ENCODE data around the gene ASCL4.

The ASCL4 gene

GRCh38 chr12:107807471-107808150 lies 33.1 kb downstream of the ASCL4 start:
- no peaks in the 10 kb centered on the region for H3K79me2 ChIP-seq (ENCODE audit: insufficient read depth, low read length)
- H3K4me1 ChIP-seq (ENCODE audit: insufficient read depth, low read length, severe bottlenecking): no peaks in the 10 kb centered on the region

GRCh38 chr12:107817250-107817649 lies 42.7 kb downstream of the ASCL4 start:
- H3K79me2 ChIP-seq (ENCODE audit: insufficient read depth, low read length): no peaks in the 10 kb centered on the region
- H3K27me3 ChIP-seq (ENCODE audit: insufficient read depth, low read length): no peaks in the 10 kb centered on the region
- no peak for TF ChIP-seq CTCF (IDR thresholded peaks at IDR 0.05; ENCODE audit: low read length)
- TF ChIP-seq EZH2 (IDR thresholded peaks at IDR 0.05; ENCODE audit: borderline replicate concordance, low read length): no peak
- H3K9me2 ChIP-seq (ENCODE audit: low read depth, low read length): no peaks in the 10 kb centered on the region
- H3K27ac ChIP-seq (ENCODE audit: low read depth, low read length, poor library complexity, severe bottlenecking): no peak overlapping the region
- H3K9me3 ChIP-seq (ENCODE audit: low read length): no peaks in the 10 kb centered on the region
- H3K4me1 ChIP-seq (ENCODE audit: insufficient read depth, low read length, severe bottlenecking): no peaks in the 10 kb centered on the region
- H3K36me3 ChIP-seq (ENCODE audit: insufficient read depth, low read length): no peaks in the 10 kb centered on the region
- no peaks in the 10 kb centered on the region for H4K20me1 ChIP-seq (ENCODE audit: insufficient read depth, low read length)
- no peak overlapping the region for H2AFZ ChIP-seq (ENCODE audit: low read length)
- H3K4me3 ChIP-seq (ENCODE audit: low read depth, low read length, poor library complexity, severe bottlenecking): no peak overlapping the region
- no peak overlapping the region for H3K4me2 ChIP-seq (ENCODE audit: low read length)
- no peaks in the 10 kb centered on the region for H3F3A ChIP-seq (ENCODE audit: insufficient read depth, low read length)
- no peak overlapping the region for H3K9ac ChIP-seq (ENCODE audit: low read length)

More at GRCh38 chr12:107807471-107808150, 33.1 kb downstream of the ASCL4 start:
- no peaks in the 10 kb centered on the region for H3K27me3 ChIP-seq (ENCODE audit: insufficient read depth, low read length)
- H3K9me3 ChIP-seq (ENCODE audit: low read length): no peaks in the 10 kb centered on the region
- H3F3A ChIP-seq (ENCODE audit: insufficient read depth, low read length): no peaks in the 10 kb centered on the region
- H3K9me2 ChIP-seq (ENCODE audit: low read depth, low read length): no peaks in the 10 kb centered on the region
- no peaks in the 10 kb centered on the region for H4K20me1 ChIP-seq (ENCODE audit: insufficient read depth, low read length)
- TF ChIP-seq EZH2 (IDR thresholded peaks at IDR 0.05; ENCODE audit: borderline replicate concordance, low read length): no peak
- no peak overlapping the region for H2AFZ ChIP-seq (ENCODE audit: low read length)
- H3K4me3 ChIP-seq (ENCODE audit: low read depth, low read length, poor library complexity, severe bottlenecking): no peak overlapping the region
- no peak overlapping the region for H3K27ac ChIP-seq (ENCODE audit: low read depth, low read length, poor library complexity, severe bottlenecking)
- H3K36me3 ChIP-seq (ENCODE audit: insufficient read depth, low read length): no peaks in the 10 kb centered on the region
- no peak overlapping the region for H3K9ac ChIP-seq (ENCODE audit: low read length)
- H3K4me2 ChIP-seq (ENCODE audit: low read length): no peak overlapping the region

DNA sequence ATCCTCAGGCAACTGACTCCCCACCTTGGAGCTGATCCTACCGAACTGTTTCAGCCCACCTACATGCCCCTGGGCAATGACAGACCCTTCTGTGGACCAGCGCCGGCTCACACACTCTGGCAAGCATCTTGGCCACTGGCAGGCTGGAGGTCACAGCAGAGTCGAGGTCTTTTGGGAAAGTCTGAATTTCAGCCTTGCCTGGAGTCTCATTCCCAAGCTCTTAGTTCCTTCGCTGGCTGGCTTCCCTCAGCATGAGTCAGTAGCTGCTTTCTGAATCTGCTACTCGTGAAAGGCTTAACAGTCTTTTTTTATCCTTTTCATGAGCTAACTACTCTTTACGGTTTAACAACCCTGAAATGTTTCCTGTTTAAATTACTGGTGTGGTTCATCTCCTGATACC lies 44.5 kb downstream of the ASCL4 start:
- TF ChIP-seq EZH2 (IDR thresholded peaks at IDR 0.05; ENCODE audit: borderline replicate concordance, low read length): no peak
- Histone ChIP-seq H4K20me1 (ENCODE audit: insufficient read depth, low read length) (no peaks in the 10 kb centered on the region), H3K9ac (ENCODE audit: low read length) (no peak overlapping the region), H3F3A (ENCODE audit: insufficient read depth, low read length) (no peaks in the 10 kb centered on the region), H3K4me1 (ENCODE audit: insufficient read depth, low read length, severe bottlenecking) (no peaks in the 10 kb centered on the region), H2AFZ (ENCODE audit: low read length) (no peak overlapping the region), H3K4me2 (ENCODE audit: low read length) (no peak overlapping the region), H3K27me3 (ENCODE audit: insufficient read depth, low read length) (no peaks in the 10 kb centered on the region), H3K27ac (ENCODE audit: low read depth, low read length, poor library complexity, severe bottlenecking) (no peak overlapping the region), H3K36me3 (ENCODE audit: insufficient read depth, low read length) (no peaks in the 10 kb centered on the region), H3K9me3 (ENCODE audit: low read length) (no peaks in the 10 kb centered on the region), H3K9me2 (ENCODE audit: low read depth, low read length) (no peaks in the 10 kb centered on the region), H3K4me3 (ENCODE audit: low read depth, low read length, poor library complexity, severe bottlenecking) (no peak overlapping the region), H3K79me2 (ENCODE audit: insufficient read depth, low read length) (no peaks in the 10 kb centered on the region)

GRCh38 chr12:107822356-107822755 lies 47.9 kb downstream of the ASCL4 start:
- Histone ChIP-seq H3K4me3 (ENCODE audit: low read depth, low read length, poor library complexity, severe bottlenecking) (no peak overlapping the region), H3F3A (ENCODE audit: insufficient read depth, low read length) (no peaks in the 10 kb centered on the region), H3K4me2 (ENCODE audit: low read length) (no peak overlapping the region), H3K9me3 (ENCODE audit: low read length) (no peaks in the 10 kb centered on the region), H3K4me1 (ENCODE audit: insufficient read depth, low read length, severe bottlenecking) (no peaks in the 10 kb centered on the region), H3K36me3 (ENCODE audit: insufficient read depth, low read length) (no peaks in the 10 kb centered on the region), H2AFZ (ENCODE audit: low read length) (no peak overlapping the region), H3K79me2 (ENCODE audit: insufficient read depth, low read length) (no peaks in the 10 kb centered on the region), H3K27me3 (ENCODE audit: insufficient read depth, low read length) (no peaks in the 10 kb centered on the region), H3K9me2 (ENCODE audit: low read depth, low read length) (no peaks in the 10 kb centered on the region), H3K9ac (ENCODE audit: low read length) (no peak overlapping the region), H4K20me1 (ENCODE audit: insufficient read depth, low read length) (no peaks in the 10 kb centered on the region), H3K27ac (ENCODE audit: low read depth, low read length, poor library complexity, severe bottlenecking) (no peak overlapping the region)
- no peak for TF ChIP-seq EZH2 (IDR thresholded peaks at IDR 0.05; ENCODE audit: borderline replicate concordance, low read length)
- no peak for TF ChIP-seq CTCF (IDR thresholded peaks at IDR 0.05; ENCODE audit: low read length)
